ENCODE measurements around the gene BCAR1.

GRCh38 chr16:75264999-75265910 is 13.8 kb upstream of the BCAR1 start:
- TF ChIP-seq POLR2A (IDR thresholded peaks at IDR 0.05): no peak
- TF ChIP-seq CTCF (IDR thresholded peaks at IDR 0.05): no peak
- TF ChIP-seq POLR2AphosphoS5 (IDR thresholded peaks at IDR 0.05; ENCODE audit: insufficient read depth in 1 of 2, low read depth in 1 of 2): peak in 1 of 2 donors; percentile 42
